ENCODE data around the gene TPCN2.

TPCN2 gene

DNA sequence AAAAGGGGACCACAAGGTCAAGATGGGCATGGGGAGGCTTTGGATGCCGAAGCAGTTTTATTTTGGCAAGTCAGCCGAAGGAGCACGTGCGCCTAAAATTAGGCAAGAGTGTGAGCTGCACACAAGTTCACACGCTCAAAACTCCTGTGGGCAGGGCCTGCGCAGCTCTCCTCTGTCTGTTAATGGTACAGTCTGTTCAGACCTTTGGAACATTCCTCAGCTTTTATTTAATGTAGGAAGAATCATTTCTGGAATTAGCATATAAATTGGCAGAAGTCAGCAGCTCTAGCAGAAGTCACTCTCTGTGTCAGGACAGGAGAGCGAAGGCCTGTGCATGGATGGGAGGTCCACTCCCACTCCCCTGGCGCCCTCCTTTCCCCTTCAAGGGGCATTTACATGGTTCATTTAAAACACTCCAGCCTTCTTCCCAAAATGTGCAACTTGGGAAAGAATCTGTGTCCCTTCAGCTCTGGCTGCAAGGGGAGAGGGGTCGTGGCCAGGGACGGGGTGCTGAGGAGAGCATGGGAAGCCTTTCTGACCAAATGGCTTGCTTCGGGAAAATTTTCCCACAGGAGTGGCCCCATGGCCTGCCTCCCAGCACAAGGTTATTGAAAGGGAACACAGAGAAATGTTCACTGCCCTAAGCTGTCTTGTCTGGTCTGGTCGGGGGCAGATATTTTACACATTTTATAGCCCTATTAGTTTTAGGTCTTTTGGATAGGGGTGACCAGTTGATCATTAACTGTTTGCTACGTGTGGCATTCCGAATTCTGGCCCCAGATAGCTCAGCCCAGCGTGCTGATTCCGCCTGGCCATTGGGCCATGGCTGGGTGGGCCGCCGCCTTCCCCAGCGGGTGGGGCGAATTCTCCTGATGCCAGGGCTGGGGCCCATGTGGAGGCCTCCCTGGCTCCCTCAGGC is 63.2 kb downstream of the TPCN2 start:
- TF ChIP-seq REST (IDR thresholded peaks at IDR 0.05; ENCODE audit: insufficient read depth in 1 of 2, low read depth in 2 of 2, low read length in 2 of 2): no peak
- no peak for TF ChIP-seq POLR2AphosphoS5 (IDR thresholded peaks at IDR 0.05; ENCODE audit: low read depth, low read length)
- TF ChIP-seq SIN3A (IDR thresholded peaks at IDR 0.05; ENCODE audit: borderline replicate concordance, insufficient read depth, low read length): no peak
- no peak for TF ChIP-seq TAF1 (IDR thresholded peaks at IDR 0.05; ENCODE audit: borderline replicate concordance, insufficient read depth, low read length)
- no peak for TF ChIP-seq FOXP2 (optimal IDR thresholded peaks at IDR 0.05; ENCODE audit: borderline replicate concordance, extremely low read depth, extremely low read length, insufficient read depth)

DNA sequence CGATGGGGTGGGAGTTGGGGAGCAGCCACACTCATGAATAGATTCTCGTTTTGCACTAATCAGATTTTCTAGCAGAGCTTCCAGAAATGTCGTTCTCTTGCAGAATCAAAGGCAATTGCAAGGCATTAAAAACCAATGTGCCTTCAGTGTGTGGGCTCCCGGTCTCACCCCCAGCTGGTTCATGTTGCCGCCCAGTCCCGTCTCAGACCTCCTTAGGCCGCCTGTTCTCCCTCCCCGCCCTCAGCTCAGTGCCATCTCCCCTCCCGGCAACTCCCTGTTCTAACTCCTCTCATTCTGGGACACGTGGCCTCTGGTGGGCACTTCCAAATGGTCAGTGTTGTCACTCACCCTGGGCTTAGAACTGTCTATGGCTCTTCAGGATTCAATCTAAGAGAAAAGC is 64.5 kb downstream of the TPCN2 start:
- TF ChIP-seq REST (IDR thresholded peaks at IDR 0.05; ENCODE audit: insufficient read depth in 1 of 2, low read depth in 2 of 2, low read length in 2 of 2): no peak
- no peak for TF ChIP-seq POLR2AphosphoS5 (IDR thresholded peaks at IDR 0.05; ENCODE audit: low read depth, low read length)
- TF ChIP-seq FOXP2 (optimal IDR thresholded peaks at IDR 0.05; ENCODE audit: borderline replicate concordance, extremely low read depth, extremely low read length, insufficient read depth): no peak
- no peak for TF ChIP-seq TAF1 (IDR thresholded peaks at IDR 0.05; ENCODE audit: borderline replicate concordance, insufficient read depth, low read length)

- no peak for TF ChIP-seq POLR2AphosphoS5 (IDR thresholded peaks at IDR 0.05; ENCODE audit: low read depth, low read length)
- TF ChIP-seq TAF1 (IDR thresholded peaks at IDR 0.05; ENCODE audit: borderline replicate concordance, insufficient read depth, low read length): no peak
- TF ChIP-seq SIN3A (IDR thresholded peaks at IDR 0.05; ENCODE audit: borderline replicate concordance, insufficient read depth, low read length): no peak
- TF ChIP-seq REST (IDR thresholded peaks at IDR 0.05; ENCODE audit: insufficient read depth in 1 of 2, low read depth in 2 of 2, low read length in 2 of 2): no peak
- TF ChIP-seq FOXP2 (optimal IDR thresholded peaks at IDR 0.05; ENCODE audit: borderline replicate concordance, extremely low read depth, extremely low read length, insufficient read depth): no peak
Observed at GRCh38 chr11:69113646-69114340, 65.1 kb downstream of the TPCN2 start.

- TF ChIP-seq REST (IDR thresholded peaks at IDR 0.05; ENCODE audit: insufficient read depth in 1 of 2, low read depth in 2 of 2, low read length in 2 of 2): no peak
- no peak for TF ChIP-seq SIN3A (IDR thresholded peaks at IDR 0.05; ENCODE audit: borderline replicate concordance, insufficient read depth, low read length)
- TF ChIP-seq TAF1 (IDR thresholded peaks at IDR 0.05; ENCODE audit: borderline replicate concordance, insufficient read depth, low read length): no peak
- TF ChIP-seq POLR2AphosphoS5 (IDR thresholded peaks at IDR 0.05; ENCODE audit: low read depth, low read length): no peak
- TF ChIP-seq FOXP2 (optimal IDR thresholded peaks at IDR 0.05; ENCODE audit: borderline replicate concordance, extremely low read depth, extremely low read length, insufficient read depth): no peak
Observed at GRCh38 chr11:69114362-69114761, 65.6 kb downstream of the TPCN2 start.

All from PFSK-1 (cell line).